H1 (cell line): ENCODE data around the gene IGFBP6. TPM values are rescaled to one million over a fixed set of nuclear protein-coding genes. Genes with fewer than 3 reads are reported as not detected.

Source experiments
- CTCF ChIA-PET: fragments of 300-600 bp; sonication (Branson Sonifier 250); formaldehyde crosslinking; loops from one replicate; lab custom pipeline; 2021; ENCODE audit not compliant: partially characterized antibody; lab: Charles Lee
- POLR2A ChIA-PET: fragments of 300-600 bp; sonication (Branson Sonifier 250); formaldehyde crosslinking; loops from one replicate; lab custom pipeline; 2021; ENCODE audit warnings: inconsistent platforms; ENCODE audit not compliant: partially characterized antibody; lab: Charles Lee
- DNase-seq, 2 experiments: peaks; one replicate each; pipeline versions ENCODE4 v3.0.0 to v3.0.0-alpha.2; 2010 to 2022; ENCODE audit warnings: low spot score in 2 of 2, low read depth in 1 of 2, mixed read lengths in 1 of 2
- FAIRE-seq: peaks from 2 replicates; lab custom pipeline; 2011; peaks lifted over from hg19 to GRCh38; lab: Jason Lieb, UNC
- H2AFZ ChIP-seq: 2 replicates; pipeline ENCODE4 v1.8.1; 2012; ENCODE audit warnings: low read length, inconsistent platforms
- H2AK5ac ChIP-seq: 2 replicates; pipeline ENCODE4 v1.6.1; 2013; ENCODE audit warnings: low read depth, low read length
- H2BK120ac ChIP-seq: replicated peaks from 2 replicates; pipeline ENCODE3; 2013; ENCODE audit warnings: low read depth, low read length, inconsistent platforms
- H2BK12ac ChIP-seq: 2 replicates; pipeline ENCODE4 v1.6.1; 2013; ENCODE audit warnings: low read depth, low read length
- H2BK15ac ChIP-seq: 2 replicates; pipeline ENCODE4 v1.6.1; 2013; ENCODE audit warnings: low read length
- H2BK20ac ChIP-seq: 2 replicates; pipeline ENCODE4 v1.6.1; 2013; ENCODE audit warnings: low read length
- H2BK5ac ChIP-seq: 2 replicates; pipeline ENCODE4 v1.6.1; 2013; ENCODE audit warnings: low read depth, low read length
- H3K14ac ChIP-seq: 2 replicates; pipeline ENCODE4 v1.6.1; 2013; ENCODE audit warnings: inconsistent platforms; ENCODE audit not compliant: insufficient read length
- H3K18ac ChIP-seq: 2 replicates; pipeline ENCODE4 v1.6.1; 2013; ENCODE audit warnings: low read length; ENCODE audit errors: extremely low read depth
- H3K23ac ChIP-seq: 2 replicates; pipeline ENCODE4 v1.6.1; 2013; ENCODE audit warnings: inconsistent platforms; ENCODE audit not compliant: insufficient read length
- H3K23me2 ChIP-seq: 2 replicates; pipeline ENCODE4 v1.6.1; 2013; ENCODE audit warnings: low read depth, low read length
- H3K27ac ChIP-seq: 2 replicates; pipeline ENCODE4 v1.6.1; 2011; ENCODE audit warnings: low read depth, low read length, inconsistent platforms
- H3K27me3 ChIP-seq, 4 experiments: replicated peaks in 1 of 4; 1 replicate in 1 of 4; 2 replicates in 3 of 4; pipeline versions ENCODE4 v1.6.1 to v1.8.1; 2011 to 2013; ENCODE audit warnings: low read length in 3 of 4, mild to moderate bottlenecking in 3 of 4, inconsistent platforms in 2 of 4, mixed read lengths in 2 of 4, moderate library complexity in 1 of 4; ENCODE audit not compliant: control insufficient read depth in 3 of 4, insufficient read depth in 3 of 4; ENCODE audit errors: extremely low read depth in 1 of 4
- H3K36me3 ChIP-seq, 4 experiments: 2 replicates each; pipeline versions ENCODE4 v1.6.1 to v1.8.1; 2011 to 2013; ENCODE audit warnings: mild to moderate bottlenecking in 4 of 4, low read length in 3 of 4, moderate library complexity in 2 of 4, control low read depth in 1 of 4, inconsistent platforms in 1 of 4; ENCODE audit not compliant: insufficient read depth in 4 of 4, control insufficient read depth in 2 of 4
- H3K4ac ChIP-seq: replicated peaks from 2 replicates; pipeline ENCODE3; 2013; ENCODE audit warnings: low read length, low read depth, mixed read lengths, inconsistent platforms; ENCODE audit not compliant: insufficient read length
- H3K4me1 ChIP-seq, 4 experiments: replicated peaks in 1 of 4; 1 replicate in 1 of 4; 2 replicates in 3 of 4; pipeline versions ENCODE4 v1.6.1 to v1.8.1; 2011 to 2013; ENCODE audit warnings: low read length in 3 of 4, inconsistent platforms in 2 of 4, mixed read lengths in 1 of 4; ENCODE audit not compliant: insufficient read depth in 4 of 4, control insufficient read depth in 3 of 4
- H3K4me2 ChIP-seq, 2 experiments: 2 replicates each; pipeline versions ENCODE4 v1.6.1 to v1.8.1; 2011 to 2013; ENCODE audit warnings: low read depth in 2 of 2, low read length in 2 of 2, control low read depth in 1 of 2, inconsistent platforms in 1 of 2, mild to moderate bottlenecking in 1 of 2; ENCODE audit not compliant: insufficient read depth in 1 of 2
- H3K4me3 ChIP-seq, 4 experiments: fragments of 200-600, 300-600 bp in 1 of 4; sonication (generic), shearing (Covaris generic), sonication (Bioruptor Twin) in 1 of 4; 2 replicates each; pipeline versions ENCODE4 v1.5.1 to v1.8.1; 2011 to 2016; ENCODE audit warnings: low read length in 4 of 4, low read depth in 3 of 4, control low read depth in 2 of 4, inconsistent platforms in 2 of 4, mild to moderate bottlenecking in 2 of 4, mixed read lengths in 1 of 4, moderate library complexity in 1 of 4; ENCODE audit not compliant: insufficient read depth in 2 of 4; ENCODE audit errors: extremely low read depth in 1 of 4
- H3K56ac ChIP-seq: replicated peaks from 2 replicates; pipeline ENCODE3; 2013; ENCODE audit warnings: low read depth, mild to moderate bottlenecking, mixed read lengths, low read length, inconsistent platforms; ENCODE audit not compliant: insufficient read length
- H3K79me1 ChIP-seq: 2 replicates; pipeline ENCODE4 v1.6.1; 2013; ENCODE audit warnings: low read depth, low read length, control low read depth
- H3K79me2 ChIP-seq, 2 experiments: 2 replicates each; pipeline versions ENCODE4 v1.6.1 to v1.8.1; 2012 to 2013; ENCODE audit warnings: low read length in 2 of 2, mild to moderate bottlenecking in 2 of 2, inconsistent platforms in 1 of 2; ENCODE audit not compliant: insufficient read depth in 2 of 2, control insufficient read depth in 1 of 2
- H3K9ac ChIP-seq, 4 experiments: replicated peaks in 1 of 4; 1 replicate in 1 of 4; 2 replicates in 3 of 4; pipeline versions ENCODE4 v1.6.1 to v1.8.1; 2011 to 2013; ENCODE audit warnings: low read depth in 3 of 4, low read length in 3 of 4, control low read depth in 2 of 4, mild to moderate bottlenecking in 2 of 4, moderate library complexity in 2 of 4, inconsistent platforms in 1 of 4; ENCODE audit errors: extremely low read depth in 1 of 4
- H3K9me3 ChIP-seq, 2 experiments: 2 replicates each; pipeline versions ENCODE4 v1.6.1 to v1.8.1; 2012 to 2013; ENCODE audit warnings: mild to moderate bottlenecking in 2 of 2, moderate library complexity in 2 of 2, control low read depth in 1 of 2, inconsistent platforms in 1 of 2, low read depth in 1 of 2, low read length in 1 of 2, mixed read lengths in 1 of 2; ENCODE audit not compliant: insufficient read depth in 2 of 2
- H4K20me1 ChIP-seq, 2 experiments: replicated peaks in 1 of 2; 2 replicates each; pipeline versions ENCODE3 to v1.8.1; 2011 to 2013; ENCODE audit warnings: inconsistent platforms in 2 of 2, low read length in 2 of 2, mild to moderate bottlenecking in 1 of 2; ENCODE audit not compliant: insufficient read depth in 2 of 2, control insufficient read depth in 1 of 2
- H4K5ac ChIP-seq: 2 replicates; pipeline ENCODE4 v1.6.1; 2013; ENCODE audit warnings: low read length, low read depth, mixed read lengths, inconsistent platforms; ENCODE audit not compliant: insufficient read length
- H4K8ac ChIP-seq: 2 replicates; pipeline ENCODE4 v1.8.0; 2013; ENCODE audit warnings: mild to moderate bottlenecking, moderate library complexity, low read length, inconsistent platforms; ENCODE audit not compliant: insufficient read depth; ENCODE audit errors: extremely low read depth
- H4K91ac ChIP-seq: replicated peaks from 2 replicates; pipeline ENCODE3; 2013; ENCODE audit warnings: low read length, mixed read lengths, inconsistent platforms; ENCODE audit not compliant: insufficient read length
- CBX5 ChIP-seq: fragments of 300-800, 300-1000 bp; sonication (generic); IDR thresholded peaks from 2 replicates; pipeline ENCODE4 v1.7.1; 2016; ENCODE audit warnings: antibody characterized with exemption, low read length, low read depth
- CHD2 ChIP-seq: IDR thresholded peaks from 2 replicates; pipeline ENCODE4 v1.6.1; 2012; ENCODE audit warnings: low read length, improper control_type of control experiment
- JUND ChIP-seq: IDR thresholded peaks from 2 replicates; pipeline ENCODE4 v1.6.1; 2011; ENCODE audit warnings: mild to moderate bottlenecking, improper control_type of control experiment, low read length
- KDM4A ChIP-seq: IDR thresholded peaks from one replicate; pipeline ENCODE4 v1.7.1; 2012; ENCODE audit warnings: low read depth, mild to moderate bottlenecking, moderate library complexity, low read length, inconsistent platforms; ENCODE audit not compliant: severe bottlenecking
- MAFK ChIP-seq: IDR thresholded peaks from 2 replicates; pipeline ENCODE4 v1.6.1; 2012; ENCODE audit warnings: low read depth, mild to moderate bottlenecking, improper control_type of control experiment, low read length
- SP2 ChIP-seq: IDR thresholded peaks from 2 replicates; pipeline ENCODE4 v1.6.1; 2012; ENCODE audit warnings: mild to moderate bottlenecking, low read length, inconsistent platforms
- WGBS, 2 experiments: shearing (Covaris generic) in 1 of 2; methylation state at CpG; one replicate each; pipeline versions ENCODE4 v1.1.6 to v1.1.7; 2013 to 2015; ENCODE audit warnings: low lambda C conversion rate in 2 of 2, mixed read lengths in 2 of 2, inconsistent platforms in 1 of 2, low coverage in 1 of 2, missing lambda C conversion rate in 1 of 2; ENCODE audit not compliant: insufficient replicate concordance in 2 of 2, insufficient coverage in 1 of 2, insufficient read length in 1 of 2; ENCODE audit errors: extremely low coverage in 1 of 2, missing lambda C conversion rate in 1 of 2; 5-methylcytosine and 5-hydroxymethylcytosine counted together
- long read RNA-seq, 2 experiments: library from RNA in 1 of 2; library from capped mRNA in 1 of 2; stranded (forward); transcript quantifications; one replicate each; pipeline ENCODE4 v2.0.0, GENCODE V29; 2021; ENCODE audit warnings: inconsistent platforms in 1 of 2
- polyA minus RNA-seq, 3 experiments: library from RNA; depleted of rRNA, polyadenylated mRNA; stranded (reverse); fragments of >200 nt; gene quantifications; 1 replicate in 2 of 3; 2 replicates in 1 of 3; pipeline ENCODE4 v1.2.3, GENCODE V29; 2011
- polyA plus RNA-seq, 7 experiments: library from polyadenylated mRNA; depleted of rRNA in 3 of 7; stranded (reverse) in 5 of 7; unstranded in 2 of 7; fragments of >200 nt in 5 of 7; fragments of 200-250 nt in 2 of 7; gene quantifications; 1 replicate in 5 of 7; 2 replicates in 1 of 7; 4 replicates in 1 of 7; pipeline versions ENCODE4 v1.2.1 to v1.2.3, GENCODE V29; 2011 to 2013; ENCODE audit warnings: missing spikeins in 2 of 7, mixed read lengths in 2 of 7
- total RNA-seq: library from RNA; stranded (reverse); fragmentation: NEBNext Ultra II Directional; extraction: Animal tissue kit (Norgen Biotek cat#: 25700); gene quantifications from 2 replicates; pipeline ENCODE4 v1.2.1, GENCODE V29; 2021

Gene IGFBP6
- 13.7 and 16.4 TPM in 2 replicates for total RNA-seq
- polyA plus RNA-seq (2011; rRNA removed) = 14.7 and 25.3 TPM in 2 replicates
- 15.4 TPM for polyA plus RNA-seq (2011; cell fraction: cytosol; rRNA removed)
- 13.2 TPM for polyA plus RNA-seq (2011; cell fraction: nucleus; rRNA removed)
- 5.3 to 13.0 TPM (median 10.2 TPM) in 4 replicates for polyA plus RNA-seq (2012, experiment 1 of 2)
- 22.3 TPM for polyA plus RNA-seq (2012, experiment 2 of 2)
- polyA plus RNA-seq (2013, experiment 1 of 2) = 8.4 TPM
- polyA plus RNA-seq (2013, experiment 2 of 2) = 10.8 TPM
- polyA minus RNA-seq (2011; rRNA and poly(A)+ RNA removed) = 2.6 and 3.5 TPM in 2 replicates
- polyA minus RNA-seq (2011; cell fraction: cytosol; rRNA and poly(A)+ RNA removed) = 2.9 TPM
- polyA minus RNA-seq (2011; cell fraction: nucleus; rRNA and poly(A)+ RNA removed) = 2.4 TPM
- long read RNA-seq, experiment 1, transcript IGFBP6-201 (4 exons, 1,169 nt) = major isoform, 7 of 11 reads
- long read RNA-seq, experiment 1, partial matches to known transcripts = 0 of 11 reads
- long read RNA-seq, experiment 1, other reads (novel, unspliced or antisense) = 4 of 11 reads
- long read RNA-seq, experiment 2 = 0 reads

- Histone ChIP-seq H3K9me3 (no peaks in the 10 kb centered on the region), H2BK5ac (peak within 1 kb of the TSS; percentile 52; the same call in 1 of the 2 replicates), H3K18ac (peak within 1 kb of the TSS; percentile 32), H4K91ac (peak within 1 kb of the TSS; percentile 83), H4K5ac (peak within 1 kb of the TSS; percentile 16), H2BK120ac (no peak within 1 kb of the TSS), H3K36me3 (no peaks in the 10 kb centered on the region), H2AFZ (peak within 1 kb of the TSS; percentile 78), H3K27me3 (peaks cover 0 to 25% (median 15%) of the 10 kb centered on the region in 4 experiments; a peak in 5 of 7 replicates), H3K27ac (no peak within 1 kb of the TSS), H3K4me1 (peaks cover 4 to 22% (median 5%) of the 10 kb centered on the region in 4 experiments), H3K4ac (peak within 1 kb of the TSS; percentile 83), H3K23me2 (peaks cover 28% of the 10 kb centered on the region), H3K56ac (peak within 1 kb of the TSS; percentile 54), H3K4me2 (peak within 1 kb of the TSS; percentile 95 to 99), H3K9ac (peak within 1 kb of the TSS in 2 of 4 experiments; percentile 1 to 50; a peak in 2 of 7 replicates), H2BK15ac (peak within 1 kb of the TSS; percentile 61; the same call in 1 of the 2 replicates), H3K4me3 (peak within 1 kb of the TSS; percentile 62 to 85 (median 77)), H2BK20ac (peak within 1 kb of the TSS; percentile 72; the same call in 1 of the 2 replicates), H2BK12ac (peak within 1 kb of the TSS; percentile 85; the same call in 1 of the 2 replicates), H3K14ac (no peak within 1 kb of the TSS), H4K8ac (peak within 1 kb of the TSS; percentile 17; the same call in 1 of the 2 replicates), H3K79me1 (no peaks in the 10 kb centered on the region), H3K79me2 (no peaks in the 10 kb centered on the region), H3K23ac (no peak within 1 kb of the TSS), H2AK5ac (no peak within 1 kb of the TSS), H4K20me1 (no peaks in the 10 kb centered on the region)
- 2% methylated on average over 27 of the region's 51 CpGs; no CpG with 5 or more reads in 1 of the 2 experiments for WGBS, 2 experiments
- TF ChIP-seq JUND (no peak), KDM4A (peak; percentile 78), CHD2 (no peak), SP2 (no peak), MAFK (no peak), CBX5 (no peak)
- FAIRE-seq (no peak), DNase-seq (peak in 1 of 2 experiments; percentile 80)
- CTCF ChIA-PET = interaction anchor here (1.2 to 19.1 kb wide), 11 partner anchors 12 to 1757 kb away, joined by 3 to 531 read pairs (median 12); partner anchors contain the start of gene SPRYD3
- POLR2A ChIA-PET = interaction anchor here (0.7 to 3.6 kb wide), 11 partner anchors 11 to 95 kb away, joined by 3 to 21 read pairs (median 5); partner anchors contain the start of genes EIF4B and SPRYD3
These were observed at the start of gene IGFBP6 for GRCh38 chr12:53097564-53098353. Gene IGFBP6 (plus strand): TSS chr12:53097667. CDS start chr12:53097718, 51 bp downstream.
